ENCODE results near the gene GNAT2. TPM values are rescaled to one million over a fixed set of nuclear protein-coding genes. Genes with fewer than 3 reads are reported as not detected.

Gene GNAT2
- total RNA-seq, 1 experiment from 2014 or later: 0.52 TPM

GRCh38 chr1:109592916-109593315 is 26.5 kb downstream of the GNAT2 start:
- DNase-seq: no peak
- no peak for TF ChIP-seq CTCF (conservative IDR thresholded peaks at IDR 0.05)
- TF ChIP-seq EZH2 (IDR thresholded peaks at IDR 0.05; ENCODE audit: low read depth): no peak
- Histone ChIP-seq H3K36me3 (ENCODE audit: low read depth) (peaks cover 62% of the 10 kb centered on the region), H3K27me3 (ENCODE audit: insufficient read depth, low read depth) (no peaks in the 10 kb centered on the region), H3K4me1 (replicated peaks; ENCODE audit: insufficient read depth) (no peaks in the 10 kb centered on the region), H3K9me2 (ENCODE audit: insufficient read depth) (no peaks in the 10 kb centered on the region), H3F3A (ENCODE audit: insufficient read depth, low read depth) (0 out of 2 replicates have a peak, but pooled peaks cover 13% of the 10 kb centered on the region), H3K9me3 (ENCODE audit: insufficient read depth, low read depth) (no peaks in the 10 kb centered on the region), H4K20me1 (ENCODE audit: insufficient read depth) (peaks cover 12% of the 10 kb centered on the region; the same call in 1 of the 2 replicates), H3K4me3 (no peak overlapping the region), H3K79me2 (ENCODE audit: low read depth) (no peaks in the 10 kb centered on the region), H3K4me2 (no peak overlapping the region), H3K27ac (no peak overlapping the region), H2AFZ (no peak overlapping the region)
- ChIA-PET POLR2A (ENCODE audit: unreplicated experiment) (interaction anchor here (0.6 kb wide), 1 partner anchor 181 kb away, joined by 5 read pairs; no protein-coding TSS in a partner anchor), CTCF (no interaction called here)
- intact Hi-C loops (cut with micrococcal nuclease; ENCODE audit: unreplicated experiment): no loop called here
- BruUV-seq (replicated peaks): no TSS peak

GRCh38 chr1:109589679-109590078 is 29.7 kb downstream of the GNAT2 start:
- Histone ChIP-seq H3K79me2 (ENCODE audit: low read depth) (no peaks in the 10 kb centered on the region; the same call in 1 of the 2 replicates), H3K9me3 (ENCODE audit: insufficient read depth, low read depth) (no peaks in the 10 kb centered on the region), H2AFZ (no peak overlapping the region), H3K27me3 (ENCODE audit: insufficient read depth, low read depth) (no peaks in the 10 kb centered on the region), H3F3A (ENCODE audit: insufficient read depth, low read depth) (peaks cover 17% of the 10 kb centered on the region; the same call in 1 of the 2 replicates), H3K27ac (no peak overlapping the region), H3K36me3 (ENCODE audit: low read depth) (peaks cover 69% of the 10 kb centered on the region), H3K9me2 (ENCODE audit: insufficient read depth) (no peaks in the 10 kb centered on the region), H3K4me1 (replicated peaks; ENCODE audit: insufficient read depth) (no peaks in the 10 kb centered on the region), H4K20me1 (ENCODE audit: insufficient read depth) (peaks cover 6% of the 10 kb centered on the region; the same call in 1 of the 2 replicates), H3K4me2 (no peak overlapping the region), H3K4me3 (no peak overlapping the region)
- TF ChIP-seq CTCF (conservative IDR thresholded peaks at IDR 0.05) (no peak), EZH2 (IDR thresholded peaks at IDR 0.05; ENCODE audit: low read depth) (no peak)
- ChIA-PET CTCF (no interaction called here), POLR2A (ENCODE audit: unreplicated experiment) (no interaction called here)
- no TSS peak for BruUV-seq (replicated peaks)
- DNase-seq: no peak
- intact Hi-C loops (cut with micrococcal nuclease; ENCODE audit: unreplicated experiment): no loop called here

GRCh38 chr1:109589177-109589576 is 30.2 kb downstream of the GNAT2 start:
- Histone ChIP-seq H3K9me2 (ENCODE audit: insufficient read depth) (no peaks in the 10 kb centered on the region), H3K4me1 (replicated peaks; ENCODE audit: insufficient read depth) (no peaks in the 10 kb centered on the region), H3K36me3 (ENCODE audit: low read depth) (peaks cover 73% of the 10 kb centered on the region), H3K27me3 (ENCODE audit: insufficient read depth, low read depth) (no peaks in the 10 kb centered on the region), H3K79me2 (ENCODE audit: low read depth) (no peaks in the 10 kb centered on the region; the same call in 1 of the 2 replicates), H2AFZ (no peak overlapping the region), H3K9me3 (ENCODE audit: insufficient read depth, low read depth) (no peaks in the 10 kb centered on the region), H3F3A (ENCODE audit: insufficient read depth, low read depth) (peaks cover 18% of the 10 kb centered on the region; the same call in 1 of the 2 replicates), H3K27ac (no peak overlapping the region), H4K20me1 (ENCODE audit: insufficient read depth) (peaks cover 6% of the 10 kb centered on the region; the same call in 1 of the 2 replicates), H3K4me3 (no peak overlapping the region), H3K4me2 (no peak overlapping the region)
- CTCF ChIA-PET: no interaction called here
- intact Hi-C loops (cut with micrococcal nuclease; ENCODE audit: unreplicated experiment): no loop called here
- DNase-seq: no peak
- TF ChIP-seq EZH2 (IDR thresholded peaks at IDR 0.05; ENCODE audit: low read depth): no peak
- TF ChIP-seq CTCF (conservative IDR thresholded peaks at IDR 0.05): no peak
- POLR2A ChIA-PET (ENCODE audit: unreplicated experiment): no interaction called here
- BruUV-seq (replicated peaks): no TSS peak

All from PC-9 (cell line).